Measurements from ENCODE around the gene DUSP21. TPM values are rescaled to one million over a fixed set of nuclear protein-coding genes. Genes with fewer than 3 reads are reported as not detected.
"Not testable (repeated sequence)": the region's sequence is repeated elsewhere in the genome, so short reads cannot be mapped to it uniquely, and the experiment has no call there.

Gene DUSP21
- polyA plus RNA-seq, 3 donors from 2014 or later = not detected

DNA sequence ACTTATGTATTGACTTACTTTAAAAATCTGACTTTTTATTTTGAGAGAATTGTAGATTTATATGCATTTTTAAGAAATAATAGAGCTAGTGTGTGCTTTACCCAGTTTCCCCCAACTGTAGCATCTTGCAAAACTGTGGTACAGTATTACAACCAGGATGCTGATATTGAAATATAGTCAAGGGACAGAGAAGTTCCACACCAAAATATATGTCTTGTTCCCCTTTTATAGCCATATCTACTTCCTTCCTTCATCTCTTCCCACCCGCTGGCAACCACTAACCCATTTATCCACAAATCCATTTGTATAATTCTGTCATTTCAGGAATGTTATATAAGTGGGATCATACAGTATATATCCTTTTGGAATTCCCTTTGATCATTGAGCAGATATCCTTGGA, 46.0 kb downstream of the DUSP21 start:
- no peak for DNase-seq
- peak overlapping the region in 2 of 6 donors; percentile 5 to 17 for H3K27ac Mint-ChIP-seq
- H3K9me3 Mint-ChIP-seq = no peaks in the 10 kb centered on the region
- peaks cover 0 to 3% (median 2%) of the 10 kb centered on the region in 3 donors for H3K27me3 Mint-ChIP-seq (ENCODE audit: low read depth in 3 of 3)
- H3K4me1 Mint-ChIP-seq = peaks cover 85 to 94% of the 10 kb centered on the region in 2 donors
- peak overlapping the region in 4 of 5 donors; percentile 2 to 44 (median 26) for H3K4me3 Mint-ChIP-seq
- H3K36me3 Mint-ChIP-seq = no peaks in the 10 kb centered on the region

DNA sequence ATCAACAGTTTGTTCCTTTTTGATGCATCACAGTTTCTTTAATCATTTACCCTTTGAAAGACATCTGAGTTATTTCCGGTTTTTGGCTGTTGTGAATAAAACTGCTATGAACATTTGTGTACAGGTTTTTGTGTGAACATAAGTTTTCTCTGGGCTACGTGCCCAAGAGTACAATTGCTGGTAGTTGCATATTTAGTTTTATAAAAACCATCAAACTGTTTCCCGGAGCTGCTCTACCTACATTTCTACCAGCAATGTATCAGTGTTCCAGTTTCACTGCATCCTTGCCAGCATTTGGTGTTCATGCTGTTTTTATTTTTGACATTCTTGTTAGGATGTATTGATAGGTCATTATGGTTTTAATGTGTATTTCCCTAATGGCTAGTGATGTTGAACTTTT, 46.4 kb downstream of the DUSP21 start:
- no peaks in the 10 kb centered on the region for H3K36me3 Mint-ChIP-seq
- H3K9me3 Mint-ChIP-seq = peaks cover 0 to under 1% (median 0%) of the 10 kb centered on the region in 6 donors
- peaks cover 81 to 92% of the 10 kb centered on the region in 2 donors for H3K4me1 Mint-ChIP-seq
- H3K27me3 Mint-ChIP-seq (ENCODE audit: low read depth in 3 of 3) = peaks cover 0 to 3% (median 2%) of the 10 kb centered on the region in 3 donors
- peak overlapping the region in 4 of 6 donors; percentile 5 to 24 (median 17) for H3K27ac Mint-ChIP-seq
- no peak for DNase-seq
- peak overlapping the region in 4 of 5 donors; percentile 2 to 44 (median 26) for H3K4me3 Mint-ChIP-seq

DNA sequence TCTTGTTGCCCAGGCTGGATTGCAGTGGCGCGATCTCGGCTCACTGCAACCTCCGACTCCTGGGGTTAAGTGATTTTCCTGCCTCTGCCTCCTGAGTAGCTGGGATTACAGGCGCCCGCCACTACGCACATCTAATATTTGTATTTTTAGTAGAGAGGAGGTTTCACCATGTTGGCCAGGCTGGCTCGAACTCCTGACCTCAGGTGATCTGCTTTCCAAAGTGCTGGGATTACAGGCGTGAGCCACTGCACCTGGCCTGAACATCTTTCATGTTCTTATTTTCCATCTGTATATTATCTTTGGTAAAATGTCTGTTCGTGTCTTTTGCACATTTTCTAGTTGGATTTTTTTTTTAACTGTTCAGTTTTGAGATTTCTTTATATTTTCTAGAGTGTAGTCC, 46.9 kb downstream of the DUSP21 start:
- Mint-ChIP-seq H3K4me1 (peaks cover 82 to 92% of the 10 kb centered on the region in 2 donors), H3K4me3 (peak overlapping the region in 3 of 5 donors; percentile 6 to 34 (median 17))
- not testable (repeated sequence) for H3K27ac Mint-ChIP-seq; H3K27me3 Mint-ChIP-seq (ENCODE audit: low read depth in 3 of 3); DNase-seq; H3K36me3 Mint-ChIP-seq; H3K9me3 Mint-ChIP-seq

DNA sequence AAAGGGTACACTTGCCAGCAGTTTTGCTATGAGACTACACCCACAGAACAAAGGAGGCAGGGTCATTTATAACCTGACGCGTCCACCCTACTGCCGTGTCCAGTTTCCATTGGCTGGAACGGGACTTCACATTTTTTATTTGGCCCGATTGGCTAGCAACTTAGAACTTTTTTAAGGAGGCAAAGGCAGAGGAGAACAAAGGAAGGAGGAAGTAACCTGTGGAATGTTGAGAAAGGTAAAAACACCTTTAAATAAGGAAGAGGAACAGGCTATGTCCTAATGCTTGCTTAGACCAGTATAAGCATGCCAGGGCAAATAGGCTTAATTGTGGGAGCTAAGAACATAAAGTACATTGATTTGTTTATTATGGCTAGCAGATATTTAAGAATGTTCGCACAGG, 47.8 kb downstream of the DUSP21 start:
- H3K27ac Mint-ChIP-seq = peak overlapping the region in 2 of 6 donors; percentile 17 to 22
- no peak for DNase-seq
- peaks cover 0 to 6% (median 4%) of the 10 kb centered on the region in 3 donors for H3K27me3 Mint-ChIP-seq (ENCODE audit: low read depth in 3 of 3)
- no peak overlapping the region for H3K4me3 Mint-ChIP-seq
- H3K36me3 Mint-ChIP-seq = peaks cover 0 to 7% (median 0%) of the 10 kb centered on the region in 3 donors
- H3K4me1 Mint-ChIP-seq = peaks cover 76 to 92% of the 10 kb centered on the region in 2 donors
- peaks cover 0 to 4% (median 3%) of the 10 kb centered on the region in 6 donors for H3K9me3 Mint-ChIP-seq

Other genes starting within 250 kb of the DUSP21 start
- 10 to 100 TPM in 2 of 3 donors, 1 to 10 TPM in 1; 8.1 to 24.8 (median 14.5) TPM for gene KDM6A, start 29.2 kb downstream of the DUSP21 start, polyA plus RNA-seq